GM10847 (cell line): ENCODE measurements around the gene PARD3.

Source experiments
- POLR2A ChIP-seq: IDR thresholded peaks from 2 replicates; pipeline ENCODE4 v1.6.1; 2011; ENCODE audit not compliant: insufficient read length; ENCODE audit errors: extremely low read depth

PARD3 gene

GRCh38 chr10:34206078-34206934, 608.8 kb downstream of the PARD3 start:
- no peak for TF ChIP-seq POLR2A

DNA sequence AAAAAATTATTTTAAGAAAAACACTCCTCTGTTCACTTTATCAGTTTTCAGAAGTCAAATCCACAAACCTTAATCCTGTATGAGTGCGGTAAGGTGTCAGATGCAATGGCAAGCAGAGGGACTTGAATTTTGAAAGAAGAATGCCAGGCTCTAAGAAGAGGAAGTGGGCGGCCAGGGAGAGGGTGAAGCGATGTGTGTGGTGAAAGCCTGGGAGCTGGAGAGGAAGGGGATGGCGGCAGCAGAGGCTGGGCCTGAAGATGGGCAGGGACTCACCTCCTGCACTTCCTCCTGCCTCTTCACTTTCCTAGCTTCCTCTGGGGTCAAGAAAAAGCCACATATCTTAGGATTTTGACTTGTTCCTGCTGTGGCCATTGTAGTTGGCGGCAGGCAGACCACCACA, 609.6 kb downstream of the PARD3 start:
- no peak for TF ChIP-seq POLR2A

- no peak for TF ChIP-seq POLR2A
Observed at GRCh38 chr10:34203966-34204630, 611.0 kb downstream of the PARD3 start.

GRCh38 chr10:34200355-34200901, 614.7 kb downstream of the PARD3 start:
- TF ChIP-seq POLR2A, result no peak

DNA sequence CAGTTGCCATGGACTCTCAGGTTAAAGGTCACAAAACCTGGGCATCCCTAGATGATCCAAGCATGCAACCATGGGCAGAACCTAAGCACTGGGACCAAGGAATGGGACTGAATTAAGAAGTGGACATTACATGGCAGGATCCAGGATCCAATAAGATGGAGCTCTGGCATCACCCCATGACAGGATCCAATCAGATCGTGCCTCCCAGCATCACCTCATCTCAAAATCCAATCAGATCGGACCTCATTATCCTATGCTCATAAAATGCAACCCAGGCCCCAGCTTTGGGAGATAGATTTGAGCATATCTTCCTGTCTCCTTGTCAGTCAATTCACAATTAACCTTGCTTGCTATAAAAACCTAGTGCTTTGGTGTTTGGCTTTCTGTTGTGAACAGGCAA, 616.1 kb downstream of the PARD3 start:
- TF ChIP-seq POLR2A, result no peak

GRCh38 chr10:34196058-34196433, 619.0 kb downstream of the PARD3 start:
- TF ChIP-seq POLR2A, result no peak

DNA sequence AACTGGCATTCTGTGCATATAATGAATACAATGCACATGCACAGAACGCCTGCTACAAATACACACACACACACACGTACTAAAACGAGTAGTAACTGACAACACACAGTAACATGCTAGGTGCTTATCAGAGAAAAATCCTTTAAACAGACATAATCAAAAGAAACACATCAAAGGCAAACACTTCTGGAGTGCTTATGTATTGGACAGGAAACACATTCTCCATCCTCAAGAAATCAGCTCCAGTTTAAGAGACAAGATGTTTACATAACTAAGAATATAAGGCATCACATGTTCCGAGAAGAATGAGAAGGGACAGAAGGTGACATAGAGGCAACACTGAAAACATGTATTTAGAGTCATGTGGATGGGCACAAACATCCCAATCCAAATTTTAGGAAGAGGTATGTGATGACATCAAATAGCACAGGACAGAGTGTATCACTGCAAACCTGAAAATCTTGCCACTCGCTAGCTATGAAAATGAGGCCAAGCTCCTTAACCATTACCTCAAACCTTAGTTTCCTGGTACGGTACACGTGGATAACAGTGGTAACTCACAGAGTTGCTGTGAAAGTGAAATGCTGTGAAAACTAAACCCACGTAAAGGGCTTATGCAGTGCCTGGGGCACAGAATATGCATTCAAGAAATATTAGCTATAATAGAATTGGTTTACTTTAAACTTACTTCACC, 619.6 kb downstream of the PARD3 start:
- TF ChIP-seq POLR2A, result no peak

- no peak for TF ChIP-seq POLR2A
Observed at GRCh38 chr10:34193931-34194626, 621.0 kb downstream of the PARD3 start.

- no peak for TF ChIP-seq POLR2A
Observed at GRCh38 chr10:34192646-34193045, 622.5 kb downstream of the PARD3 start.

GRCh38 chr10:34191406-34191805, 623.7 kb downstream of the PARD3 start:
- no peak for TF ChIP-seq POLR2A

DNA sequence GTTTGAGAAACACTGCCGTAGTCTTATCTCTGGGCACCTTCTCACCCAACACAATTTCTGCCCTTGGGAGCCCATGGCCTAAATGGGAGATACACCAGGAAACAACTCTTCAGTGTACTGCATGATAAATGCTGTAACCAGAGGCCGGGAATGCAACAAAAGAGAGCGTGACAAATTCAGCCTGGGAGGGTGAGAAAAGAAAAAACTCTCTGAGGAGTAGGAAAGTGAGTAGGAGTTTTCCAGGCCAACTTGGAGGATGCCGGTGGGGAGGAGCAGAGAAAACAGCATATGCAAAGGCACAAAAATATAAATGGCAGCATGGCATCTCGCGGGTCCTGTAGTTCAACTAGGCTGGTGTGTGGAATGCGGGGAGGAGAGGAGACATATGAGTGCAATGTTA, 624.5 kb downstream of the PARD3 start:
- TF ChIP-seq POLR2A, result no peak

GRCh38 chr10:34189830-34190229, 625.3 kb downstream of the PARD3 start:
- TF ChIP-seq POLR2A, result no peak

DNA sequence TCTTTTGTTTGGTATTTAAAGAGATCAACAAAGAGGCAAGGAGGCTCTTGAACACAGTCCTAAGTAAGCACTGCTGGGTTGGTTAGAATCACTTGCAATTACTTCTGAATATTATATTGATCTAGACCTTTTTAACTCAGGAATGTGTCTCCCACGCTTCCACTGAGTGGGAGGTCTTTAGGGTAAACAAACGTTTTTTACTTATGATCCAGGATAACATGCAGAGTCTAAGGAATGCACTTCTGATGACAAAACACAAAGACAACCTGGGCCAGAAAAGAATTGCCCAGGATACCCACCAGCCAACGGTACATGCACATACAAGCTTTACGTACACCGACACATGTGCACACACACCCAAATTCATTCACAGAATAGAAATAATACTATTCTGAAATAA, 626.9 kb downstream of the PARD3 start:
- TF ChIP-seq POLR2A, result no peak

DNA sequence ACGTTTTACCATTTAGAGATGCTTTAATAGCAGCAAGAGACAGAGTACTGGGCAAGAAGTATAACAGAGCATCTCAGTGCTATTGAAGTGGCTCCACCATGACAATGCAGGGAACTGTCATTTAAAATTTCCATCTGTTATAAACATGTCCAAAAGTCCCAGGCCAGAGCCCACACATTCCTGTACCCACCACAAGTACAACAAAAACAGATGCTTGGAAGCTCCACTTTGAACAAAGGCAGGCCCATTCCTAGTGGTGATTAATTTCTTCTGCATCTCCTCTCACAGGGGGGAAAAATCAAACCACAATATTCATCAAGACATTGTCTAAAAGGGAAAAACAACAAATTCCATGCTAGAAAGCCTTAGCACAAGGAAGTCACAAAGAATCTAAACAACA, 627.9 kb downstream of the PARD3 start:
- TF ChIP-seq POLR2A, result no peak

GRCh38 chr10:34186745-34187144, 628.4 kb downstream of the PARD3 start:
- no peak for TF ChIP-seq POLR2A

DNA sequence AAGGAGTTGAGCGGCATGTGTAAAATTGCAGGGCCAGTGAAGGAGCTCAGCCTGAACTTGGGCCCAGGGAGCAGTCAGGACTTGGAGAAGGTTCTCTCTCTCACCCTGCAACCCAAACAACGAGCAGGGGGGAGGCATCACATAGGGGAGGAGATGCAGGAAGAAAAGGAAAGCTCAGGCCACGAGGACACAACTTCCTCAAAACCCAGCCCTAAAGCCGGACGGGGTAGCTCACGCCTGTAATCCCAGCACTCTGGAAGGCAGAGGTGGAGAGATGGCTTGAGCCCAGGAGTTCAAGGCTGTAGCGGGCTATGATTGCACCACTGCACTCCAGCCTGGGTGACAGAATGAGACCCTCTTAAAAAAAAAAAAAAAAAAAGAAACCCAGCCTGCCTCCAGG, 629.1 kb downstream of the PARD3 start:
- no peak for TF ChIP-seq POLR2A

DNA sequence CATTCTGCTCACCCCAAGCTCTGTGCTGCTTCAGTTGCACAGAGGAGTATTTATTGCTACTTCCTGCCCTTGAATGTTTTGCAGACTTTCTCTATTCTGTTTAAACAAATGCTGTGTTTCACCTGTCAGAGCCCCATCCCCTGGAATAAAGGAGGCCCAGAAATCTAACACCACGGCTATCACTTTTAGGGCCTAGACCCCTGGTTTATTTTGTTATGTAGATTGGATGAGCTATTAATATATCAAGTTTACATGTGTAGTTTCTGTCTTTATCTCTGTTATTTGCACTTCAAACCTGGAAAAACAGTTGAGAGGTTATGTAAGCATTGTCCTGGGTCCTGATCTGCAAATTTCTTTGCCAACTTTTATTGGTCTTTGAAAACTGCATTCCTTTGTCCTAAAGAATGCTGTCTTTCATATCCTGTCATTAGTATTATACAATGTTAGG, 630.1 kb downstream of the PARD3 start:
- no peak for TF ChIP-seq POLR2A
